CD14-positive monocyte (primary cell): ENCODE data around the gene PLA2G2F. TPM values are rescaled to one million over a fixed set of nuclear protein-coding genes. Genes with fewer than 3 reads are reported as not detected.

Experiments
- DNase-seq, 3 donors: peaks; one replicate each; pipeline ENCODE4 v3.0.0-alpha.2; 2011 to 2022
- H2AFZ ChIP-seq: 2 replicates; pipeline ENCODE4 v1.6.0; 2012; ENCODE audit warnings: mild to moderate bottlenecking, low read depth, low read length, inconsistent platforms; ENCODE audit not compliant: insufficient read depth, poor library complexity, severe bottlenecking
- H3K27ac ChIP-seq, 2 donors: 1 replicate in 1 of 2; 2 replicates in 1 of 2; pipeline ENCODE4 v1.5.1; 2012 to 2013; ENCODE audit warnings: low read length in 2 of 2, control low read depth in 1 of 2, inconsistent platforms in 1 of 2, low read depth in 1 of 2, mild to moderate bottlenecking in 1 of 2
- H3K27me3 ChIP-seq, 2 donors: one replicate each; pipeline versions ENCODE4 v1.6.0 to v1.6.1; 2011 to 2013; ENCODE audit warnings: low read length in 2 of 2; ENCODE audit not compliant: control insufficient read depth in 2 of 2, insufficient read depth in 2 of 2
- H3K36me3 ChIP-seq, 2 donors: replicated peaks in 1 of 2; 1 replicate in 1 of 2; 2 replicates in 1 of 2; pipeline versions ENCODE4 v1.5.1 to v1.6.1; 2012 to 2013; ENCODE audit warnings: low read length in 2 of 2, control low read depth in 1 of 2, inconsistent platforms in 1 of 2, mild to moderate bottlenecking in 1 of 2; ENCODE audit not compliant: insufficient read depth in 2 of 2, control insufficient read depth in 1 of 2
- H3K4me1 ChIP-seq, 2 donors: 1 replicate in 1 of 2; 2 replicates in 1 of 2; pipeline versions ENCODE4 v1.5.1 to v1.6.1; 2012 to 2013; ENCODE audit warnings: low read length in 2 of 2, control low read depth in 1 of 2, inconsistent platforms in 1 of 2, mild to moderate bottlenecking in 1 of 2, moderate library complexity in 1 of 2; ENCODE audit not compliant: insufficient read depth in 2 of 2, control insufficient read depth in 1 of 2
- H3K4me2 ChIP-seq: replicated peaks from 2 replicates; pipeline ENCODE3; 2012; ENCODE audit warnings: low read length, moderate library complexity, mild to moderate bottlenecking; ENCODE audit not compliant: poor library complexity, severe bottlenecking; ENCODE audit errors: extremely low read depth
- H3K4me3 ChIP-seq, 3 experiments: fragments of 200-600 bp in 1 of 3; sonication (generic) in 1 of 3; replicated peaks in 1 of 3; 1 replicate in 2 of 3; 2 replicates in 1 of 3; pipeline ENCODE4 v1.5.1; 2011 to 2013; ENCODE audit warnings: low read length in 3 of 3, mild to moderate bottlenecking in 3 of 3, control low read depth in 2 of 3, low read depth in 2 of 3, inconsistent platforms in 1 of 3, moderate library complexity in 1 of 3
- H3K79me2 ChIP-seq: 2 replicates; pipeline ENCODE4 v1.6.0; 2012; ENCODE audit warnings: mild to moderate bottlenecking, control low read depth, inconsistent platforms, low read length, moderate library complexity; ENCODE audit not compliant: insufficient read depth
- H3K9ac ChIP-seq: 2 replicates; pipeline ENCODE4 v1.6.0; 2017; ENCODE audit warnings: low read length, mild to moderate bottlenecking; ENCODE audit not compliant: insufficient read depth, poor library complexity, severe bottlenecking
- H3K9me3 ChIP-seq, 2 donors: replicated peaks in 1 of 2; 1 replicate in 1 of 2; 2 replicates in 1 of 2; pipeline versions ENCODE4 v1.5.1 to v1.6.1; 2012 to 2013; ENCODE audit warnings: low read length in 2 of 2, control low read depth in 1 of 2; ENCODE audit not compliant: control insufficient read depth in 1 of 2, insufficient read depth in 1 of 2
- H4K20me1 ChIP-seq: 2 replicates; pipeline ENCODE4 v1.6.0; 2012; ENCODE audit warnings: mild to moderate bottlenecking, low read length, control low read depth, moderate library complexity; ENCODE audit not compliant: insufficient read depth
- H3K27ac Mint-ChIP-seq, 7 donors: one replicate each; pipeline ENCODE4 v1.8.0; 2020; ENCODE audit warnings: mild to moderate bottlenecking in 7 of 7, mixed read lengths in 7 of 7, moderate library complexity in 6 of 7, inconsistent platforms in 2 of 7
- H3K27me3 Mint-ChIP-seq, 3 donors: one replicate each; pipeline ENCODE4 v1.8.0; 2021 to 2022; ENCODE audit warnings: low read depth in 3 of 3, mild to moderate bottlenecking in 3 of 3, mixed read lengths in 3 of 3, moderate library complexity in 3 of 3, inconsistent platforms in 1 of 3
- H3K36me3 Mint-ChIP-seq, 2 donors: one replicate each; pipeline ENCODE4 v1.8.0; 2020; ENCODE audit warnings: mixed read lengths in 2 of 2, inconsistent platforms in 1 of 2, mild to moderate bottlenecking in 1 of 2
- H3K4me1 Mint-ChIP-seq: one replicate; pipeline ENCODE4 v1.8.0; 2020; ENCODE audit warnings: mild to moderate bottlenecking, mixed read lengths
- H3K4me3 Mint-ChIP-seq, 2 donors: one replicate each; pipeline ENCODE4 v1.8.0; 2020; ENCODE audit warnings: mild to moderate bottlenecking in 2 of 2, mixed read lengths in 2 of 2, moderate library complexity in 1 of 2
- H3K9me3 Mint-ChIP-seq, 7 donors: one replicate each; pipeline ENCODE4 v1.8.0; 2020 to 2022; ENCODE audit warnings: mixed read lengths in 7 of 7, mild to moderate bottlenecking in 6 of 7, moderate library complexity in 6 of 7, inconsistent platforms in 2 of 7
- CTCF ChIP-seq: fragments of 200-600 bp; IDR thresholded peaks from one replicate; pipeline ENCODE4 v1.8.0; 2022; ENCODE audit warnings: antibody characterized with exemption, mild to moderate bottlenecking
- WGBS: methylation state at CpG from one replicate; pipeline ENCODE4 v1.1.5; 2013; ENCODE audit warnings: missing lambda C conversion rate; ENCODE audit not compliant: insufficient coverage; 5-methylcytosine and 5-hydroxymethylcytosine counted together
- intact Hi-C, 2 donors: fragments of 100-400 bp; cut with micrococcal nuclease; formaldehyde crosslinking; loops; one replicate each; pipeline versions ENCODE4 v1.15.0 to v1.15.1; 2023
- polyA plus RNA-seq, 3 donors: library from polyadenylated mRNA; depleted of rRNA in 1 of 3; unstranded in 2 of 3; stranded (reverse) in 1 of 3; fragments of 300-500 nt in 2 of 3; fragments of >200 nt in 1 of 3; fragmentation: Illumina TruSeq in 2 of 3; gene quantifications; 1 replicate in 2 of 3; 2 replicates in 1 of 3; pipeline ENCODE4 v1.2.3, GENCODE V29; 2012 to 2021

Gene PLA2G2F
- polyA plus RNA-seq, 3 donors, result not detected

DNA sequence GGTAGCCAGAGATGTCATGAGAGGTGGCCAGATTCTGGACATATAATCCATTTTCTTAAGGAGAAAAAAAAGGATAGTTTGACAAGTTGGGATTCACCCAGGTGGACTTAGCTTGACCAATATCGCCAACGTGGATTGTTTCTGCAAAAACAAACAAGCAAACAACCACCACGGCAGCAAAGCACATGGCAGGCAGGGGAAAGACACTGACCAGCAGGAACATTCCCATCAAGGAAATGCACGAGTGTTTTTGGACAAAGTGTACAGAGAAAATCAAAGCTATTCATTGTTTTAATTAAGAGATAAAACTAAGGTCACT lies 56.3 kb downstream of the PLA2G2F start:
- Mint-ChIP-seq H3K27me3 (peaks cover 22 to 33% (median 31%) of the 10 kb centered on the region in 3 donors), H3K4me3 (peak overlapping the region in 1 of 2 donors; percentile 9), H3K27ac (no peak overlapping the region)

GRCh38 chr1:20197329-20197791 lies 58.2 kb downstream of the PLA2G2F start:
- H2AFZ ChIP-seq, result no peak overlapping the region
- no peaks in the 10 kb centered on the region for H3K79me2 ChIP-seq
- no peak for DNase-seq
- WGBS, result 88% methylated on average over 5 of the region's 6 CpGs
- no peak overlapping the region for H3K9ac ChIP-seq
- H3K27me3 ChIP-seq, result peaks cover 2 to 3% of the 10 kb centered on the region in 2 donors
- Mint-ChIP-seq H3K36me3 (no peaks in the 10 kb centered on the region), H3K27me3 (peaks cover 24 to 33% (median 28%) of the 10 kb centered on the region in 3 donors), H3K27ac (no peak overlapping the region), H3K4me1 (peaks cover 3% of the 10 kb centered on the region), H3K4me3 (no peak overlapping the region), H3K9me3 (peaks cover 0 to 2% (median 0%) of the 10 kb centered on the region in 7 donors)
- no peaks in the 10 kb centered on the region for H4K20me1 ChIP-seq
- no peaks in the 10 kb centered on the region for H3K9me3 ChIP-seq
- intact Hi-C loops, result loop anchor here in 1 of 2 donors (5.0 kb wide), 1 partner anchor 95 kb away; no protein-coding TSS in a partner anchor
- no peak overlapping the region for H3K27ac ChIP-seq
- no peak overlapping the region for H3K4me2 ChIP-seq
- no peak for TF ChIP-seq CTCF
- no peaks in the 10 kb centered on the region for H3K4me1 ChIP-seq
- no peak overlapping the region for H3K4me3 ChIP-seq
- no peaks in the 10 kb centered on the region for H3K36me3 ChIP-seq

More for the DNA sequence above, 56.3 kb downstream of the PLA2G2F start:
- Histone ChIP-seq H4K20me1 (no peaks in the 10 kb centered on the region), H2AFZ (no peak overlapping the region), H3K79me2 (no peaks in the 10 kb centered on the region), H3K4me3 (no peak overlapping the region), H3K36me3 (no peaks in the 10 kb centered on the region), H3K4me2 (no peak overlapping the region), H3K27ac (no peak overlapping the region), H3K9me3 (no peaks in the 10 kb centered on the region), H3K27me3 (peaks cover 3 to 5% of the 10 kb centered on the region in 2 donors), H3K4me1 (no peaks in the 10 kb centered on the region), H3K9ac (no peak overlapping the region)
- peak; percentile 53 for TF ChIP-seq CTCF
- peaks cover 3% of the 10 kb centered on the region for H3K4me1 Mint-ChIP-seq
- intact Hi-C loops, result loop anchor here (2.0 to 5.0 kb wide), 2 partner anchors 93 to 277 kb away; no protein-coding TSS in a partner anchor
- DNase-seq, result no peak
- peaks cover 0 to 2% (median 0%) of the 10 kb centered on the region in 7 donors for H3K9me3 Mint-ChIP-seq
- H3K36me3 Mint-ChIP-seq, result no peaks in the 10 kb centered on the region
- WGBS, result no CpG with 5 or more reads among the region's 4 CpGs
